GM18505 (cell line): Measurements from ENCODE around the gene SLC16A10.

Experiments
- ATAC-seq: cut with Tn5 transposase; IDR thresholded peaks from one replicate; pipeline ENCODE4 v1.9.1; 2021; ENCODE audit not compliant: unreplicated experiment
- POLR2A ChIP-seq: IDR thresholded peaks from 4 replicates; pipeline ENCODE4 v1.6.1; 2011; ENCODE audit warnings: borderline replicate concordance; ENCODE audit not compliant: insufficient read depth, insufficient read length; ENCODE audit errors: extremely low read depth

Gene SLC16A10

GRCh38 chr6:111269401-111269970 lies 182.2 kb downstream of the SLC16A10 start:
- TF ChIP-seq POLR2A: no peak
- no peak for ATAC-seq

GRCh38 chr6:111270121-111270520 lies 182.8 kb downstream of the SLC16A10 start:
- no peak for ATAC-seq
- no peak for TF ChIP-seq POLR2A

GRCh38 chr6:111274593-111275217 lies 187.4 kb downstream of the SLC16A10 start:
- TF ChIP-seq POLR2A: no peak
- ATAC-seq: no peak

- ATAC-seq: no peak
- TF ChIP-seq POLR2A: no peak
Observed at GRCh38 chr6:111276335-111276734, 189.0 kb downstream of the SLC16A10 start.

- TF ChIP-seq POLR2A: no peak
- no peak for ATAC-seq
Observed at GRCh38 chr6:111276736-111277135, 189.4 kb downstream of the SLC16A10 start.

- TF ChIP-seq POLR2A: no peak
- no peak for ATAC-seq
Observed at GRCh38 chr6:111277819-111278218, 190.5 kb downstream of the SLC16A10 start.

- ATAC-seq: no peak
- TF ChIP-seq POLR2A: no peak
Observed at GRCh38 chr6:111278731-111279130, 191.4 kb downstream of the SLC16A10 start.

- ATAC-seq: no peak
- no peak for TF ChIP-seq POLR2A
Observed at GRCh38 chr6:111280445-111280955, 193.2 kb downstream of the SLC16A10 start.
